Spleen (tissue), 11 donors: ENCODE results near the gene PILRB. TPM values are rescaled to one million over a fixed set of nuclear protein-coding genes. Genes with fewer than 3 reads are reported as not detected.
"Not testable (repeated sequence)": the region's sequence is repeated elsewhere in the genome, so short reads cannot be mapped to it uniquely, and the experiment has no call there.

Source experiments
- DNase-seq: peaks from one replicate; pipeline ENCODE4 v3.0.0-alpha.2; 2020
- H3K27ac ChIP-seq, 8 donors: fragments of 200-600 bp; sonication (generic) in 7 of 8; 1 replicate in 4 of 8; 2 replicates in 4 of 8; pipeline versions ENCODE4 v1.5.0 to v1.8.0; 2016 to 2021; ENCODE audit warnings: inconsistent platforms in 4 of 8, mild to moderate bottlenecking in 4 of 8, moderate library complexity in 1 of 8
- H3K27me3 ChIP-seq, 7 donors: fragments of 200-600 bp; sonication (generic) in 6 of 7; replicated peaks in 1 of 7; 1 replicate in 4 of 7; 2 replicates in 3 of 7; pipeline versions ENCODE4 v1.5.0 to v1.8.0; 2016 to 2021; ENCODE audit warnings: inconsistent platforms in 3 of 7, mild to moderate bottlenecking in 1 of 7
- H3K36me3 ChIP-seq, 6 donors: fragments of 200-600 bp; sonication (generic) in 5 of 6; 1 replicate in 4 of 6; 2 replicates in 2 of 6; pipeline versions ENCODE4 v1.5.0 to v1.8.0; 2016 to 2021; ENCODE audit warnings: inconsistent platforms in 2 of 6
- H3K4me1 ChIP-seq, 6 donors: fragments of 200-600 bp; sonication (generic) in 5 of 6; 1 replicate in 3 of 6; 2 replicates in 3 of 6; pipeline versions ENCODE4 v1.5.0 to v1.8.0; 2016 to 2021; ENCODE audit warnings: inconsistent platforms in 3 of 6
- H3K4me3 ChIP-seq, 8 donors: fragments of 200-600 bp; sonication (generic) in 7 of 8; 1 replicate in 4 of 8; 2 replicates in 4 of 8; pipeline versions ENCODE4 v1.5.0 to v1.8.0; 2016 to 2021; ENCODE audit warnings: inconsistent platforms in 4 of 8, mild to moderate bottlenecking in 4 of 8, moderate library complexity in 2 of 8
- H3K9me3 ChIP-seq, 8 donors: fragments of 200-600 bp; sonication (generic) in 7 of 8; 1 replicate in 4 of 8; 2 replicates in 4 of 8; pipeline versions ENCODE4 v1.5.0 to v1.8.0; 2016 to 2021; ENCODE audit warnings: inconsistent platforms in 4 of 8
- CTCF ChIP-seq, 11 experiments: fragments of 200-600 bp in 7 of 11; fragments of 450-650 bp in 4 of 11; sonication (generic) in 4 of 11; IDR thresholded peaks in 8 of 11; conservative IDR thresholded peaks in 3 of 11; 1 replicate in 7 of 11; 2 replicates in 4 of 11; pipeline versions ENCODE4 v1.4.0 to v1.8.0; 2016 to 2021; ENCODE audit warnings: antibody characterized with exemption in 11 of 11, inconsistent platforms in 4 of 11, mild to moderate bottlenecking in 1 of 11
- POLR2A ChIP-seq, 3 donors: fragments of 450-650 bp; IDR thresholded peaks; one replicate each; pipeline ENCODE4 v1.5.1; 2017; ENCODE audit warnings: antibody characterized with exemption in 3 of 3, mild to moderate bottlenecking in 1 of 3
- POLR2AphosphoS5 ChIP-seq, 3 donors: sonication (generic); formaldehyde crosslinking; IDR thresholded peaks; one replicate each; pipeline ENCODE4 v1.5.1; 2017; ENCODE audit warnings: antibody characterized with exemption in 3 of 3
- WGBS, 5 donors: extraction: QIAGEN DNeasy Blood & Tissue Kit in 3 of 5; methylation state at CpG; one replicate each; pipeline versions ENCODE4 v1.1.5 to v1.1.7; 2013 to 2018; 5-methylcytosine and 5-hydroxymethylcytosine counted together
- intact Hi-C: fragments of 100-400 bp; cut with DNase I; formaldehyde crosslinking; loops from one replicate; pipeline ENCODE4 v1.15.0; 2023; ENCODE audit warnings: low total_unique reads
- polyA plus RNA-seq, 3 donors: library from polyadenylated mRNA; stranded (reverse); fragments of 200-250 nt; gene quantifications; one replicate each; pipeline ENCODE4 v1.2.1, GENCODE V29; 2013
- total RNA-seq, 7 donors: library from RNA; depleted of rRNA in 3 of 7; stranded (reverse); fragments of >200 nt in 3 of 7; fragmentation: NEBNext Ultra II Directional in 4 of 7; extraction: Animal tissue kit (Norgen Biotek cat#: 25700) in 4 of 7; gene quantifications; one replicate each; pipeline versions ENCODE4 v1.1.0 to v1.2.1, GENCODE V29; 2016 to 2021
- donor health status: healthy with polysubstance abuse.
- donor health status: DM: no; HTN: no; CAD: no; lungs with moderate emphysema.
- donor health status: DM: no; HTN: no; CAD: no.
- donor health status: Bipolar disorder and iron deficiency.
- donor health status: healthy.
- donor health status: DM: no; HTN: no; CAD: no.
- donor health status: DM: yes; HTN: yes; CAD: no.

The PILRB gene
- total and polyA plus RNA-seq, 10 donors = 56.8 to 114 (median 70.9) TPM

DNA sequence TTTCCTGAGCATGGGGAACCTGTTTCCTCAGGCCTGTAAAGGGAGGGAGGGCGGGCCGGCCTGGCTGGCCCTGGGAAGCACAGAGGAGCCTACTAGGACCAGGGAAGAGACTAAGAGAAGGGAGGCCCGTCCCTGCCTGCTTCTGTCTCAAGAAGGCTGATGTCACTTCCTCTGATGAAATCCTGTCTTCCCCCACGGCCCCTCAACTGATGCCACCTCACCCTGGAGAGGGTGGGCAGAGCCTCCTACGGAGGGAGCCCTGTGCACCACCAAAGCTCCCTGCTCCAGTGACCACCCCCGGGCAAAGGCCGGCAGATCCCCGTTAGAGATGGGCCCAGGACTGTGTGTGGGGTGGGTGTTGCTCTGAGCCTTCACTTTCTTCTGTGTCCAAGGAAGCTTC is 14.3 kb downstream of the PILRB start:
- peak; percentile 82 for DNase-seq
- Histone ChIP-seq H3K4me1 (peaks cover 9 to 99% (median 66%) of the 10 kb centered on the region in 6 donors), H3K9me3 (no peaks in the 10 kb centered on the region), H3K27ac (peak overlapping the region; percentile 57 to 97 (median 80)), H3K27me3 (no peaks in the 10 kb centered on the region), H3K36me3 (peaks cover 0 to 19% (median 0%) of the 10 kb centered on the region in 6 donors), H3K4me3 (peak overlapping the region in 1 of 8 donors; percentile 63)
- TF ChIP-seq CTCF (IDR thresholded peaks at IDR 0.05 in 8 of 11, conservative IDR thresholded peaks at IDR 0.05 in 3 of 11) (no peak), POLR2AphosphoS5 (IDR thresholded peaks at IDR 0.05) (peak; percentile 47 to 70 (median 58))
- intact Hi-C loops = no loop called here
- WGBS, 5 donors = 23 to 43% (median 41%) methylated on average over 8 of the region's 8 CpGs

DNA sequence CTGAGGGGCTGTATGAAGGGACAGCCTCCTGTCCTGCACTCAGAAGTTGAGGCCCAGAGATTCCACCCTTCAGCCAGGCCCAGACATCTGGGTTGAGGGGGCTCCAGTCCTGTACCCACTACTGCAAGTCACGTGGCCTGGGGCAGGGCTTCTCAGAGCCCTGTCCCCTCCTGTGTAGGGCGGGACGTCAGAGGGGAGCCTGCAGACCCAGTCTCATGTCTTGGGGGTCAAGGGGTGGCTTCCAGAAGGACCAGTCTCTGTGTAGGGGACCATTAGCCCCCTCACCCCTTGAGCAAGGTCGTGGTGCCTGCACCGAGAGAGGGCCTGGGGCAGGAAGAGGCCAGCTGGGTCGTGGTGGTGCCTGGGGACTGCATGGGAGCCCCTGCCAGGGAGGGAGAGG is 14.8 kb downstream of the PILRB start:
- WGBS, 5 donors = 37 to 69% (median 54%) methylated on average over 6 of the region's 6 CpGs
- H3K4me3 ChIP-seq = peak overlapping the region in 1 of 8 donors; percentile 63

DNA sequence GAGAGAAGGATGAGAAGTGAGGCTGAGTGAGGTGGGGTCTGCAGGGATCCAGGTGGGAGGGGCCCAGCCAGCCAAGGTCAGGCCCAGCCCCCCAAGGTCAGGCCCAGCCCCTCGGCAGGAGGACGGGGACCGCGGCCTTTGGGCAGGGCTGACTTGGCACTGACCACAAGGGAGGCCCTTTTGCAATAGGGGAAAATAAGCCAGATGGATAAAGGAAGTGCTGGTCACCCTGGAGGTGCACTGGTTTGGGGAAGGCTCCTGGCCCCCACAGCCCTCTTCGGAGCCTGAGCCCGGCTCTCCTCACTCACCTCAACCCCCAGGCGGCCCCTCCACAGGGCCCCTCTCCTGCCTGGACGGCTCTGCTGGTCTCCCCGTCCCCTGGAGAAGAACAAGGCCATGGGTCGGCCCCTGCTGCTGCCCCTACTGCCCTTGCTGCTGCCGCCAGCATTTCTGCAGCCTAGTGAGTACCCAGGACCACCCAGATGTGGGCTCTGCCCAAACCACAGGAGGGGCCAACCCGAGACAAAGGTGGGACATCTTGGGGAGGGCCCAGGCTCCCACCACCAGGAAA is 15.4 kb downstream of the PILRB start, which contains the start of gene PILRA:
Gene PILRA, plus strand, starts transcription at position 227 of the 571 bp plus-strand sequence. Its CDS starts 170 bp downstream, at position 397.
- Histone ChIP-seq H3K4me3 (peak within 1 kb of the TSS in 6 of 8 donors; percentile 7 to 63 (median 32)), H3K36me3 (peaks cover 0 to 14% (median 0%) of the 10 kb centered on the region in 6 donors), H3K27ac (peak within 1 kb of the TSS; percentile 57 to 97 (median 80)), H3K4me1 (peaks cover 5 to 99% (median 57%) of the 10 kb centered on the region in 6 donors), H3K27me3 (no peaks in the 10 kb centered on the region), H3K9me3 (no peaks in the 10 kb centered on the region)
- TF ChIP-seq POLR2A (IDR thresholded peaks at IDR 0.05) = no peak
- TF ChIP-seq POLR2AphosphoS5 (IDR thresholded peaks at IDR 0.05) = peak; percentile 57 to 75 (median 60)
- 34 to 66% (median 53%) methylated on average over 10 to 12 of the region's 12 CpGs for WGBS, 5 donors
- DNase-seq = peak; percentile 87
- intact Hi-C loops = no loop called here

More for the DNA sequence above, 14.8 kb downstream of the PILRB start:
- no peaks in the 10 kb centered on the region for H3K9me3 ChIP-seq
- H3K27me3 ChIP-seq = no peaks in the 10 kb centered on the region
- peak; percentile 79 for DNase-seq
- TF ChIP-seq CTCF (IDR thresholded peaks at IDR 0.05 in 8 of 11, conservative IDR thresholded peaks at IDR 0.05 in 3 of 11) (no peak), POLR2AphosphoS5 (IDR thresholded peaks at IDR 0.05) (no peak), POLR2A (IDR thresholded peaks at IDR 0.05) (no peak)
- H3K27ac ChIP-seq = peak overlapping the region; percentile 57 to 97 (median 80)
- intact Hi-C loops = no loop called here
- H3K4me1 ChIP-seq = peaks cover 6 to 99% (median 61%) of the 10 kb centered on the region in 6 donors
- peaks cover 0 to 19% (median 0%) of the 10 kb centered on the region in 6 donors for H3K36me3 ChIP-seq

GRCh38 chr7:100373870-100374598 is 16.1 kb downstream of the PILRB start:
- peak; percentile 69 for DNase-seq
- intact Hi-C loops = not testable (repeated sequence)

More at GRCh38 chr7:100373870-100374598, 16.1 kb downstream of the PILRB start:
- not testable (repeated sequence) for H3K27me3 ChIP-seq, H3K9me3 ChIP-seq
- H3K27ac ChIP-seq = peak overlapping the region; percentile 7 to 97 (median 80)
- H3K36me3 ChIP-seq = peaks cover 0 to 12% (median 0%) of the 10 kb centered on the region in 6 donors
- WGBS, 5 donors = 60 to 77% (median 71%) methylated on average over 13 to 15 of the region's 15 CpGs
- peak in 1 of 11 experiments; percentile 11 for TF ChIP-seq CTCF (IDR thresholded peaks at IDR 0.05 in 8 of 11, conservative IDR thresholded peaks at IDR 0.05 in 3 of 11)
- H3K4me1 ChIP-seq = peaks cover 0 to 99% (median 57%) of the 10 kb centered on the region in 6 donors
- H3K4me3 ChIP-seq = peak overlapping the region in 6 of 8 donors; percentile 7 to 63 (median 32)
